ENCODE data around the gene BUB1. TPM values are rescaled to one million over a fixed set of nuclear protein-coding genes. Genes with fewer than 3 reads are reported as not detected.
"Not testable (repeated sequence)": the region's sequence is repeated elsewhere in the genome, so short reads cannot be mapped to it uniquely, and the experiment has no call there.

BUB1 gene
- total RNA-seq, 4 donors from 2014 or later: 0.24 to 2.0 (median 0.92) TPM

- no peak for DNase-seq
- H3K4me1 ChIP-seq: no peaks in the 10 kb centered on the region
- H3K27ac ChIP-seq: no peak overlapping the region
- TF ChIP-seq CTCF (IDR thresholded peaks at IDR 0.05) (no peak), POLR2A (IDR thresholded peaks at IDR 0.05) (no peak)
- H3K9me3 ChIP-seq: no peaks in the 10 kb centered on the region
- intact Hi-C loops (cut with DNase I): no loop called here
- H3K4me3 ChIP-seq (replicated peaks in 1 of 3): no peak overlapping the region
- H3K27me3 ChIP-seq: no peaks in the 10 kb centered on the region
- H3K36me3 ChIP-seq: no peaks in the 10 kb centered on the region
- WGBS, 2 donors: 90 to 91% methylated on average over 4 of the region's 4 CpGs
Observed at GRCh38 chr2:110690083-110690965, 12.5 kb upstream of the BUB1 start.

DNA sequence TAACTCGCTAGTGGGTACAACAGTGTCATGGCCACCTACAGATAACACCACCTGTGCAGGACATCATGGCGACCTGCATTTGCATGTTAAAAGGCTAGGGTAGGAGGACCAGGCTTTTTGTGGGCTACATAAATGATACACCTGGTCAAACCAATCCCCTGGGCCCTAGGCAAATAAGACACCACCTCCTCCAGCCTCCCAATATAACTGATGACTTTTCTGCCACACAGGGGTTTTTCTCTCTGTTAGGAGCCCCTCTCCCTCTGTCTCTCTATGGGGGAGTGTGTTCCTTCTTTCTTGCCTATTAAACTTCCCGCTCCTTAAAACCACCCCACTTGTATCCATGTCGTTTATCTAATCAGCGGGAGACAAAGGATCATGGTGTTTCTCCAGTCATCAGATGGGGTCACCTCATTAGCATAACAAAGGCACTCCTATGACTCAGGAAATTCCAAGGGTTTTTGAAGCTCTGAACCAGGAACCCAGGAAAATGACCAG, 10.8 kb upstream of the BUB1 start:
- H3K27me3 ChIP-seq: no peaks in the 10 kb centered on the region
- no peak overlapping the region for H3K4me3 ChIP-seq (replicated peaks in 1 of 3)
- TF ChIP-seq POLR2A (IDR thresholded peaks at IDR 0.05) (no peak), CTCF (IDR thresholded peaks at IDR 0.05) (no peak)
- WGBS, 2 donors: 35% methylated on average over 5 of the region's 5 CpGs
- no peaks in the 10 kb centered on the region for H3K4me1 ChIP-seq
- H3K27ac ChIP-seq: no peak overlapping the region
- no peaks in the 10 kb centered on the region for H3K9me3 ChIP-seq
- no peaks in the 10 kb centered on the region for H3K36me3 ChIP-seq
- intact Hi-C loops (cut with DNase I): no loop called here
- no peak for DNase-seq

GRCh38 chr2:110687775-110688484, 10.1 kb upstream of the BUB1 start:
- 49 to 51% methylated on average over 9 of the region's 9 CpGs for WGBS, 2 donors
- H3K4me1 ChIP-seq; H3K36me3 ChIP-seq; intact Hi-C loops (cut with DNase I); H3K4me3 ChIP-seq (replicated peaks in 1 of 3); DNase-seq; H3K27me3 ChIP-seq; H3K27ac ChIP-seq; H3K9me3 ChIP-seq: not testable (repeated sequence)

- H3K27me3 ChIP-seq: no peaks in the 10 kb centered on the region
- no peaks in the 10 kb centered on the region for H3K9me3 ChIP-seq
- no peak overlapping the region for H3K27ac ChIP-seq
- H3K36me3 ChIP-seq: no peaks in the 10 kb centered on the region
- TF ChIP-seq CTCF (IDR thresholded peaks at IDR 0.05) (no peak), POLR2A (IDR thresholded peaks at IDR 0.05) (no peak)
- peaks cover 3 to 6% of the 10 kb centered on the region in 2 donors for H3K4me1 ChIP-seq
- intact Hi-C loops (cut with DNase I): no loop called here
- H3K4me3 ChIP-seq (replicated peaks in 1 of 3): no peak overlapping the region
- no peak for DNase-seq
- WGBS, 2 donors: 95 to 100% methylated on average over 1 of the region's 1 CpG
Observed at GRCh38 chr2:110682872-110683271, 5.0 kb upstream of the BUB1 start.

- no peaks in the 10 kb centered on the region for H3K36me3 ChIP-seq
- H3K27me3 ChIP-seq: no peaks in the 10 kb centered on the region
- H3K9me3 ChIP-seq: no peaks in the 10 kb centered on the region
- TF ChIP-seq POLR2A (IDR thresholded peaks at IDR 0.05): no peak
- TF ChIP-seq CTCF (IDR thresholded peaks at IDR 0.05): no peak
- no peak overlapping the region for H3K27ac ChIP-seq
- H3K4me3 ChIP-seq (replicated peaks in 1 of 3): no peak overlapping the region
- WGBS, 2 donors: 94 to 97% methylated on average over 10 of the region's 10 CpGs
- intact Hi-C loops (cut with DNase I): no loop called here
- peaks cover 7 to 11% of the 10 kb centered on the region in 2 donors for H3K4me1 ChIP-seq
- DNase-seq: no peak
Observed at GRCh38 chr2:110682267-110682666, 4.4 kb upstream of the BUB1 start.

All from thyroid gland (tissue), 4 donors.